Fibroblast of gingiva (primary cell): ENCODE data around the gene GNPNAT1.
"Not testable (repeated sequence)": the region's sequence is repeated elsewhere in the genome, so short reads cannot be mapped to it uniquely, and the experiment has no call there.

ENCODE experiments used
- DNase-seq: peaks from one replicate; pipeline ENCODE4 v3.0.0-alpha.2; 2011; ENCODE audit warnings: low read depth

The GNPNAT1 gene

GRCh38 chr14:52729585-52729924, 61.9 kb downstream of the GNPNAT1 start:
- no peak for DNase-seq

DNA sequence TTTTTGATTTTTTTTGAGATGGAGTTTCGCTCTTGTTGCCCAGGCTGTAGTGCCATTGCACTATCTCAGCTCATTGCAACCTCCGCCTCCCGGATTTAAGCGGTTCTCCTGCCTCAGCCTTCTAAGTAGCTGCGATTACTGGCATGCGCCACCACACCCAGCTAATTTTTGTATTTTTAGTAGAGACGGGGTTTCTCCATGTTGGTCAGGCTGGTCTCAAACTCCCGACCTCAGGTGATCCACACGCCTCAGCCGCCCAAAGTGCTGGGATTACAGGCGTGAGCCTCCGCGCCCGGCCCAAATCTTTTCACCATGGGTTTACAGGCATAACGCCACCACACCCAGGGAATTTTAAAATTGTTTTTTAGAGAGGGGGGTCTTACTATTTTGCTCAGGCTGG, 62.4 kb downstream of the GNPNAT1 start:
- not testable (repeated sequence) for DNase-seq

GRCh38 chr14:52727509-52727908, 63.9 kb downstream of the GNPNAT1 start:
- DNase-seq, result not testable (repeated sequence)
